Bronchial epithelial cell (primary cell): ENCODE results near the gene SLFNL1. TPM values are rescaled to one million over a fixed set of nuclear protein-coding genes. Genes with fewer than 3 reads are reported as not detected.

Experiments
- DNase-seq: peaks from one replicate; pipeline ENCODE4 v3.0.0-alpha.2; 2010; ENCODE audit warnings: low read depth
- FAIRE-seq: peaks from 2 replicates; lab custom pipeline; 2011; peaks lifted over from hg19 to GRCh38; lab: Jason Lieb, UNC
- H3K27me3 ChIP-seq: 2 replicates; pipeline ENCODE4 v1.5.1; 2011; ENCODE audit warnings: low read length; ENCODE audit not compliant: control insufficient read depth, insufficient read depth
- H3K36me3 ChIP-seq: 2 replicates; pipeline ENCODE4 v1.5.1; 2011; ENCODE audit warnings: low read length; ENCODE audit not compliant: control insufficient read depth, insufficient read depth
- H3K4me3 ChIP-seq: 2 replicates; pipeline ENCODE4 v1.5.1; 2011; ENCODE audit warnings: mild to moderate bottlenecking, low read depth, low read length, control low read depth
- total RNA-seq: library from RNA; depleted of rRNA; stranded (reverse); fragments of >200 nt; gene quantifications from 2 replicates; pipeline ENCODE4 v1.2.1, GENCODE V29; 2014
- TF ChIP-seq, protein P1 (sequence below): IDR thresholded peaks from 2 replicates; pipeline ENCODE4 v1.5.1; 2011; ENCODE audit warnings: mild to moderate bottlenecking, moderate library complexity, low read length, control low read depth, inconsistent platforms; ENCODE audit not compliant: insufficient read depth, severe bottlenecking

SLFNL1 gene
- total RNA-seq, 1 donor from 2014 or later: under 0.01 TPM

DNA sequence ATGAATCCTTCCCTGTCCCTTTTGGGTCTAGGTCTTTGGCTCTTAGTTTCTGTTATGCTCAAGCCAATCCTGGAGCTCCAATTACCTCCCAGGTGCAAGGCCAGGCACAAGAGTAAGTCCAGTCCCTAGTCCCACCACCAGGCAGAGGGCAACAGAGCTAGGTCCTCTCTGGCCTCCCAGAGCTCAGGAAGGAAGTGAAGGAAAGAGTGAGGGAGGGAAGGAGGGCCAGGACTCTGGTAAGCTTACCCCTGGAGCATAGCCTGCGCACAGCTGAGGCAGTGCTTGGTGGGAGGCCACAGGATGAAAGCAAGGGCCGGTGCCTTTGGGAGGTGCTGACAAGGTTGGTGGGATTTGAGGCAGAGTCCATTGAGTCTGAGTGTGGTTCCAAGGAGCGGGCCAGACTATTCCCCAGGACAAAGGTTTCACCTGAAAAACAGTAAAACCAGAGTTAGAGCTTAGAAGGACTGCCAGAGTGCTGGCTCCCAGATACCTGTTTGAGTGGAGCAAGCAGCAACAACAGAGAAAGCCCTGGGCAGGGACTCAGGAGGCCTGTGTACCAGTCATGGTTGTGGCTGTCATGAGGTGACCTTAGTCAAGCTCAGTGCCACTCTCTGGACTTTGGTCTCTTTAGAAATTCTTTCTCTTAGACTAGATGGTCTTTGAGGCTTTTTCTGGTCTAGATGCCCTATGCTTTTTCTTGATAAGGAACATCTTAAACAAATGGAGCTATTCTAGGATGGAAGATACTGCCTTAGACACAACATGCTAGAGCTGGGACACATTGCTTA lies 15.8 kb upstream of the SLFNL1 start:
- no peak for DNase-seq
- no peak overlapping the region for H3K4me3 ChIP-seq
- TF ChIP-seq, protein P1, sequence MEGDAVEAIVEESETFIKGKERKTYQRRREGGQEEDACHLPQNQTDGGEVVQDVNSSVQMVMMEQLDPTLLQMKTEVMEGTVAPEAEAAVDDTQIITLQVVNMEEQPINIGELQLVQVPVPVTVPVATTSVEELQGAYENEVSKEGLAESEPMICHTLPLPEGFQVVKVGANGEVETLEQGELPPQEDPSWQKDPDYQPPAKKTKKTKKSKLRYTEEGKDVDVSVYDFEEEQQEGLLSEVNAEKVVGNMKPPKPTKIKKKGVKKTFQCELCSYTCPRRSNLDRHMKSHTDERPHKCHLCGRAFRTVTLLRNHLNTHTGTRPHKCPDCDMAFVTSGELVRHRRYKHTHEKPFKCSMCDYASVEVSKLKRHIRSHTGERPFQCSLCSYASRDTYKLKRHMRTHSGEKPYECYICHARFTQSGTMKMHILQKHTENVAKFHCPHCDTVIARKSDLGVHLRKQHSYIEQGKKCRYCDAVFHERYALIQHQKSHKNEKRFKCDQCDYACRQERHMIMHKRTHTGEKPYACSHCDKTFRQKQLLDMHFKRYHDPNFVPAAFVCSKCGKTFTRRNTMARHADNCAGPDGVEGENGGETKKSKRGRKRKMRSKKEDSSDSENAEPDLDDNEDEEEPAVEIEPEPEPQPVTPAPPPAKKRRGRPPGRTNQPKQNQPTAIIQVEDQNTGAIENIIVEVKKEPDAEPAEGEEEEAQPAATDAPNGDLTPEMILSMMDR: no peak
- no peaks in the 10 kb centered on the region for H3K27me3 ChIP-seq
- peaks cover 12% of the 10 kb centered on the region for H3K36me3 ChIP-seq
- no peak for FAIRE-seq

DNA sequence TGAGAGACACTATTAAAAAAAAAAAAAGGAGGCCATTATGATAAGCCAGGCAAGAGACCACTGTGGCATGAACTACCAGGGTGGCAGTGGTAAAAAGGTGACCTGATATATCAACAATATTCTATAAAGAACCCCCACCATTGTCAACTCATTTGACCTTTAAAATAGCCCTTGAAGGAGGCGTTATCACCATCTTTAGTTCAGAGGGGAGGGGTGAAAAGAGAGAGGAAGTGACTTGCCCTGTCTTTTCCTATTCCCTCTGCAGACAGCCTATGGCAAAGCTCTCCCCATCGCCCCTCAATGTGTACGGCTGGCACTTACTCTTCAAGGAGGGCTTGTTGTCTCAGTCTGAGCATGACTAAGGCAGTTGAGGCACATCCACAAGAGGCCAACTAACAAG lies 11.7 kb upstream of the SLFNL1 start:
- no peak for DNase-seq
- TF ChIP-seq, protein P1: no peak
- peaks cover 13% of the 10 kb centered on the region for H3K36me3 ChIP-seq
- no peaks in the 10 kb centered on the region for H3K27me3 ChIP-seq
- FAIRE-seq: no peak
- H3K4me3 ChIP-seq: no peak overlapping the region

DNA sequence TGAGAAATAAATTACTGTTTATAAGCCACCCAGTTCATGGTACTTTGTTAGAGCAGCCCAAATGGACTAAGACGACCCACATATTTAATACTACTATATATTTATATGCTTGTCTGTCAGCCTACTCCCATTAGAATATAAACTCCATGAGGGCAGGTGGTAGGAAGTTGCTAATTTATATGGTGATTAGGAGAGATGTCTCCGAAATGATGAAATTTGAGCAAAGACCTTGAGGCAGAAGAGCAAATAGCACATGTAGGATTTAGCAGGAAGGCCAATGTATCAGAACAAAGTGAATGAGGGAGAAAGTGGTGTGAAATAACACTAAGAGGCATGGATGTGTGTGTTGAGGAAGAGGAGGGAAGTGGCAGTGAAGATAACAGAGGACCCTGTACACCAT lies 10.6 kb upstream of the SLFNL1 start:
- Histone ChIP-seq H3K27me3 (no peaks in the 10 kb centered on the region), H3K36me3 (peaks cover 15% of the 10 kb centered on the region), H3K4me3 (no peak overlapping the region)
- FAIRE-seq: no peak
- TF ChIP-seq, protein P1: no peak
- DNase-seq: no peak

DNA sequence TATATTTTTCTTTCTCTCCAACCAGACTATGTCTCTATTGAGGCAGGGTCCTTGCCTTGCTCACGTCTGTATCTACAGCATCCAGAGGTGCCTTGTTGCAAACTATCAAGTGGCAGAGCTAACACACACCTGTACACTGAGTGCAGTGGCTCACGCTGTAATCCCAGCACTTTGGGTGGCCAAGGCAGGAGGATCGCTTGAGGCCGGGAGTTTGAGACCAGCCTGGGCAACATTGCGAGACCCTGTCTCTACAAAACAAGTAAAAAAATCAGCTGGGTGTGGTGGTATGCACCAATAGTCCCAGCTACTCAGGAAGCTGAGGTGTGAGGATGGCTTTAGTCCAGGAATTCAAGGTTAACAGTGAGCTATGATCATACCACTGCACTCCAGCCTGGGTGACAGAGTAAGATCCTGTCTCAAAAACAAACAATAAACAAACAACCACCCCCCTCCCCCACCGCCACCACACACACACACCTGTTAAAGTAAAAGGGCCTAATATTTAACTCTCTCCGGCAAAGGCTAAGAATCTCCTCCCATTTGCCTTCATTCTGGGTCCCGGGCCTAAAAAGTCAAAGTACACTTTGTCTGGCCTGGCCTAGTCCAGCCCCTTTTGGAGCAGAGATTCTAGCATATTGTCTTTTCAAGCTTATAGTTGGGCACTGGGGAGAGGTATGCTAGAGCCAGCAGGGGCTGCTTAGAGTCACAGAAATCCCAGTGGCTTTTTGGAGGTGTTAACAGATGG lies 9.5 kb upstream of the SLFNL1 start:
- peaks cover 12% of the 10 kb centered on the region for H3K36me3 ChIP-seq
- no peaks in the 10 kb centered on the region for H3K27me3 ChIP-seq
- FAIRE-seq: no peak
- DNase-seq: no peak
- no peak overlapping the region for H3K4me3 ChIP-seq
- TF ChIP-seq, protein P1: no peak

DNA sequence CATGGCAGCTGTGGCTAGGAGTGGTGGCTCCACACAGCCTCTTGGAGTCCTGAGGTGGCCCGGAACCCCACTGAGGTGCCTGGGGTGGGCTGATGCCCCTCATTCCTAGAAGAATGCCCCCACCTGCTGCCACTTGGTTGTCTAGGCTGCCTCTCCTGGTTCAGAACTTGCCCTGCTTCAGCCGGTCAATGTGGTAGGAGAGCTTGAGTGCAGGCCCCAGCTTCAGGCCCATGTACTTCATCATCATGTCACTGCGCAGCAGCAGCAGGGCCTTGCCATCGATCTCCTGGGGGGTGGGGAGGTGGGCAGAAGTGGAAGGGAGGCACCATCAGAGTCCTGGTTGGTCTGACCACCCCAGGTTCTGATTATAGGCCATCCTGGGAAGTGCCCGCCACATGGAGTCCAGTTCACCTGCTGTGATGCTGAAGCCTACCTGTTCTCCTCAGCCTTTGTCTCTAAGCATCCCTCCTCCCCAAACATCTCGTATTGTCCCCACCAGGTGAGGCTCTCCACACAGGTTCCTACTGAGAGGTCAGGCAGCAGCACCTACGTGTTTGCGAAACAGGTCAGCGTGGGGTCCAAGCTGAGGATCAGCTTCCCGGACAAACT lies 6.6 kb upstream of the SLFNL1 start:
- TF ChIP-seq, protein P1: no peak
- FAIRE-seq: peak; percentile 43
- peaks cover 10% of the 10 kb centered on the region for H3K36me3 ChIP-seq
- DNase-seq: no peak
- H3K4me3 ChIP-seq: no peak overlapping the region
- no peaks in the 10 kb centered on the region for H3K27me3 ChIP-seq
